ENCODE measurements around the gene MARCHF10.

MARCHF10 gene

GRCh38 chr17:62827746-62828485, 19.8 kb upstream of the MARCHF10 start:
- no peak overlapping the region for H3K4me3 ChIP-seq (ENCODE audit: low read length)
- TF ChIP-seq ZNF274 (IDR thresholded peaks at IDR 0.05; ENCODE audit: low read depth, low read length), result no peak

GRCh38 chr17:62826956-62827355, 18.8 kb upstream of the MARCHF10 start:
- no peak overlapping the region for H3K4me3 ChIP-seq (ENCODE audit: low read length)
- TF ChIP-seq ZNF274 (IDR thresholded peaks at IDR 0.05; ENCODE audit: low read depth, low read length), result no peak

- H3K4me3 ChIP-seq (ENCODE audit: low read length), result no peak overlapping the region
- TF ChIP-seq ZNF274 (IDR thresholded peaks at IDR 0.05; ENCODE audit: low read depth, low read length), result no peak
These were observed 17.1 kb upstream of the MARCHF10 start for GRCh38 chr17:62825182-62825581.

- TF ChIP-seq ZNF274 (IDR thresholded peaks at IDR 0.05; ENCODE audit: low read depth, low read length), result no peak
- H3K4me3 ChIP-seq (ENCODE audit: low read length), result no peak overlapping the region
These were observed 16.4 kb upstream of the MARCHF10 start for GRCh38 chr17:62824290-62825131.

- TF ChIP-seq ZNF274 (IDR thresholded peaks at IDR 0.05; ENCODE audit: low read depth, low read length), result no peak
- H3K4me3 ChIP-seq (ENCODE audit: low read length), result no peak overlapping the region
These were observed 15.2 kb upstream of the MARCHF10 start for GRCh38 chr17:62823111-62823893.

- TF ChIP-seq ZNF274 (IDR thresholded peaks at IDR 0.05; ENCODE audit: low read depth, low read length), result no peak
- no peak overlapping the region for H3K4me3 ChIP-seq (ENCODE audit: low read length)
These were observed 14.2 kb upstream of the MARCHF10 start for GRCh38 chr17:62822080-62822904.

- no peak overlapping the region for H3K4me3 ChIP-seq (ENCODE audit: low read length)
- no peak for TF ChIP-seq ZNF274 (IDR thresholded peaks at IDR 0.05; ENCODE audit: low read depth, low read length)
These were observed 13.3 kb upstream of the MARCHF10 start for GRCh38 chr17:62821189-62822079.

GRCh38 chr17:62819511-62820221, 11.6 kb upstream of the MARCHF10 start:
- no peak for TF ChIP-seq ZNF274 (IDR thresholded peaks at IDR 0.05; ENCODE audit: low read depth, low read length)
- no peak overlapping the region for H3K4me3 ChIP-seq (ENCODE audit: low read length)

- TF ChIP-seq ZNF274 (IDR thresholded peaks at IDR 0.05; ENCODE audit: low read depth, low read length), result no peak
- H3K4me3 ChIP-seq (ENCODE audit: low read length), result no peak overlapping the region
These were observed 10.4 kb upstream of the MARCHF10 start for GRCh38 chr17:62818526-62818925.

- H3K4me3 ChIP-seq (ENCODE audit: low read length), result no peak overlapping the region
- no peak for TF ChIP-seq ZNF274 (IDR thresholded peaks at IDR 0.05; ENCODE audit: low read depth, low read length)
These were observed 8.2 kb upstream of the MARCHF10 start for GRCh38 chr17:62816282-62816839.

- TF ChIP-seq ZNF274 (IDR thresholded peaks at IDR 0.05; ENCODE audit: low read depth, low read length), result no peak
These were observed 1.5 kb upstream of the MARCHF10 start for GRCh38 chr17:62809656-62810055.

GRCh38 chr17:62808576-62808970, 459 bp upstream of the MARCHF10 start:
- no peak for TF ChIP-seq ZNF274 (IDR thresholded peaks at IDR 0.05; ENCODE audit: low read depth, low read length)
- H3K4me3 ChIP-seq (ENCODE audit: low read length), result no peak overlapping the region

More at GRCh38 chr17:62809656-62810055, 1.5 kb upstream of the MARCHF10 start:
- no peak overlapping the region for H3K4me3 ChIP-seq (ENCODE audit: low read length)

All from GM08714 (cell line).